K562 (cell line): Measurements from ENCODE around the gene PLCD1. TPM values are rescaled to one million over a fixed set of nuclear protein-coding genes. Genes with fewer than 3 reads are reported as not detected.

Experiments
- ATAC-seq: fragments of 200-7000 bp; cut with Tn5 transposase; 3 replicates; pipeline ENCODE4 v1.9.1; 2020; ENCODE audit warnings: moderate library complexity
- BruUV-seq: library from RNA; stranded (reverse); fragments of 400-500 nt; replicated peaks from 2 replicates; lab custom pipeline; 2021; lab: Mats Ljungman, UMichigan
- CTCF ChIA-PET: fragments of 300-600 bp; formaldehyde crosslinking; extraction: SDS; loops from one replicate; lab custom pipeline; 2021; ENCODE audit warnings: low intra/inter-chr PET ratio; lab: Yijun Ruan, JAX
- POLR2A ChIA-PET: fragments of 300-600, 350-650 bp; sonication (Branson Sonifier 250); formaldehyde crosslinking; extraction: SDS; loops from one replicate; lab custom pipeline; 2021; ENCODE audit warnings: antibody characterized with exemption, inconsistent platforms; lab: Yijun Ruan, JAX
- DNase-seq, 4 experiments: peaks; one replicate each; pipeline versions ENCODE4 v3.0.0 to v3.0.0-alpha.2; 2011 to 2018; ENCODE audit warnings: low spot score in 3 of 4, mixed read lengths in 3 of 4; ENCODE audit errors: extremely low read depth in 1 of 4
- FAIRE-seq: peaks from 2 replicates; lab custom pipeline; 2011; peaks lifted over from hg19 to GRCh38; lab: Jason Lieb, UNC
- H2AFZ ChIP-seq: 2 replicates; pipeline ENCODE4 v1.6.0; 2011; ENCODE audit warnings: low read depth, low read length, control low read depth, inconsistent platforms
- H3K27ac ChIP-seq: fragments of 200-600 bp; 3 replicates; pipeline ENCODE4 v1.8.0; 2011; ENCODE audit warnings: low read depth, mild to moderate bottlenecking, control low read depth, inconsistent platforms, low read length, moderate library complexity, mixed read lengths; ENCODE audit errors: extremely low read depth
- H3K27me3 ChIP-seq, 2 experiments: fragments of 300-600 bp in 1 of 2; 2 replicates in 1 of 2; 3 replicates in 1 of 2; pipeline versions ENCODE4 v1.6.0 to v1.8.0; 2011; ENCODE audit warnings: inconsistent platforms in 2 of 2, low read length in 2 of 2, mild to moderate bottlenecking in 1 of 2, mixed read lengths in 1 of 2, moderate library complexity in 1 of 2; ENCODE audit not compliant: control insufficient read depth in 2 of 2, insufficient read depth in 2 of 2
- H3K36me3 ChIP-seq: fragments of 300-600 bp; 3 replicates; pipeline ENCODE4 v1.8.0; 2011; ENCODE audit warnings: mild to moderate bottlenecking, low read length, inconsistent platforms; ENCODE audit not compliant: control insufficient read depth, insufficient read depth
- H3K4me1 ChIP-seq, 2 experiments: fragments of 200-600 bp in 1 of 2; replicated peaks in 1 of 2; 2 replicates in 1 of 2; 3 replicates in 1 of 2; pipeline versions ENCODE4 v1.5.1 to v1.8.0; 2011; ENCODE audit warnings: inconsistent platforms in 2 of 2, low read length in 2 of 2, mild to moderate bottlenecking in 1 of 2, mixed read lengths in 1 of 2, moderate library complexity in 1 of 2; ENCODE audit not compliant: control insufficient read depth in 2 of 2, insufficient read depth in 2 of 2
- H3K4me2 ChIP-seq: 2 replicates; pipeline ENCODE4 v1.6.1; 2011; ENCODE audit warnings: low read length, control low read depth, inconsistent platforms, mixed read lengths; ENCODE audit not compliant: insufficient read depth
- H3K4me3 ChIP-seq: fragments of 200-600 bp; sonication (generic), shearing (Covaris generic); 2 replicates; pipeline ENCODE4 v1.5.1; 2016; ENCODE audit warnings: control low read depth, inconsistent platforms
- H3K79me2 ChIP-seq: fragments of 200-600 bp; 3 replicates; pipeline ENCODE4 v1.8.0; 2011; ENCODE audit warnings: low read length, inconsistent platforms; ENCODE audit not compliant: control insufficient read depth, insufficient read depth
- H3K9ac ChIP-seq, 2 experiments: 2 replicates each; pipeline versions ENCODE4 v1.6.0 to v1.6.1; 2011; ENCODE audit warnings: low read depth in 2 of 2, low read length in 2 of 2, control low read depth in 1 of 2, inconsistent platforms in 1 of 2, mild to moderate bottlenecking in 1 of 2, mixed read lengths in 1 of 2; ENCODE audit not compliant: insufficient read depth in 1 of 2
- H3K9me1 ChIP-seq: one replicate; pipeline ENCODE4 v1.6.0; 2011; ENCODE audit warnings: inconsistent platforms, mild to moderate bottlenecking, low read length, moderate library complexity; ENCODE audit not compliant: control insufficient read depth, insufficient read depth
- H3K9me3 ChIP-seq: replicated peaks from 2 replicates; pipeline ENCODE4 v1.5.1; 2011; ENCODE audit warnings: low read depth, low read length, inconsistent platforms; ENCODE audit not compliant: control insufficient read depth, insufficient read depth
- H4K20me1 ChIP-seq: replicated peaks from 2 replicates; pipeline ENCODE4 v1.6.1; 2011; ENCODE audit warnings: low read length, inconsistent platforms, mixed read lengths; ENCODE audit not compliant: control insufficient read depth, insufficient read depth
- BCOR ChIP-seq: fragments of 450-650 bp; IDR thresholded peaks from 2 replicates; pipeline ENCODE4 v1.6.1; 2016
- BMI1 ChIP-seq: fragments of 150-350 bp; IDR thresholded peaks from 2 replicates; pipeline ENCODE4 v1.6.1; 2014; ENCODE audit warnings: low read length
- CBFA2T2 ChIP-seq: fragments of 450-650 bp; conservative IDR thresholded peaks from 2 replicates; pipeline ENCODE4 v1.6.1; 2017; ENCODE audit warnings: mild to moderate bottlenecking
- CBX8 ChIP-seq: fragments of 200-600 bp; sonication (generic); IDR thresholded peaks from 2 replicates; pipeline ENCODE4 v1.6.1; 2012; ENCODE audit warnings: borderline replicate concordance, mixed run types, low read depth, mild to moderate bottlenecking, moderate library complexity, mixed read lengths, low read length, control low read depth, inconsistent platforms; ENCODE audit not compliant: poor library complexity, severe bottlenecking; ENCODE audit errors: extremely low read depth
- DMBX1 ChIP-seq: fragments of 250-450 bp; sonication (Bioruptor Pico); IDR thresholded peaks from 2 replicates; pipeline ENCODE4 v1.8.0; 2022; ENCODE audit warnings: inconsistent platforms, mild to moderate bottlenecking, moderate library complexity, borderline replicate concordance
- E2F1 ChIP-seq: sonication (generic); formaldehyde crosslinking; IDR thresholded peaks from 2 replicates; pipeline ENCODE4 v1.8.1; 2023; ENCODE audit warnings: mild to moderate bottlenecking, missing genetic modification reagents, moderate library complexity
- ESRRB ChIP-seq: fragments of 250-450 bp; sonication (Bioruptor Pico); IDR thresholded peaks from 2 replicates; pipeline ENCODE4 v1.5.0; 2020; ENCODE audit warnings: mild to moderate bottlenecking, moderate library complexity, borderline replicate concordance
- MBD2 ChIP-seq: sonication (generic); IDR thresholded peaks from 2 replicates; pipeline ENCODE4 v1.6.1; 2016; ENCODE audit warnings: low read depth, borderline replicate concordance
- MCM2 ChIP-seq: fragments of 450-650 bp; IDR thresholded peaks from 2 replicates; pipeline ENCODE4 v1.6.1; 2017; ENCODE audit warnings: low read depth, mild to moderate bottlenecking
- NCOA4 ChIP-seq: fragments of 450-650 bp; IDR thresholded peaks from 2 replicates; pipeline ENCODE4 v1.6.1; 2018; ENCODE audit warnings: mild to moderate bottlenecking; ENCODE audit not compliant: partially characterized antibody
- NFE2L1 ChIP-seq: fragments of 450-650 bp; IDR thresholded peaks from 2 replicates; pipeline ENCODE4 v1.6.1; 2016; ENCODE audit warnings: missing genetic modification characterization, low read depth, mild to moderate bottlenecking, missing compliant biosample characterization, moderate library complexity, borderline replicate concordance
- PHF21A ChIP-seq: fragments of 450-650 bp; IDR thresholded peaks from 2 replicates; pipeline ENCODE4 v1.6.1; 2017; ENCODE audit warnings: low read depth, borderline replicate concordance
- RBBP5 ChIP-seq: fragments of 200-600 bp; sonication (generic); IDR thresholded peaks from 2 replicates; pipeline ENCODE4 v1.6.1; 2012; ENCODE audit warnings: borderline replicate concordance, mild to moderate bottlenecking, low read length, control low read depth, inconsistent platforms; ENCODE audit not compliant: insufficient read depth, poor library complexity, severe bottlenecking
- SRF ChIP-seq, 2 experiments: fragments of 250-450, 450-650 bp in 1 of 2; sonication (Bioruptor Pico) in 1 of 2; sonication (generic) in 1 of 2; formaldehyde crosslinking; IDR thresholded peaks; 2 replicates each; pipeline versions ENCODE4 v1.5.0 to v1.5.1; 2020 to 2022; ENCODE audit warnings: mild to moderate bottlenecking in 1 of 2, missing genetic modification reagents in 1 of 2
- ZFP30 ChIP-seq: fragments of 250-450 bp; sonication (Bioruptor Pico); IDR thresholded peaks from 2 replicates; pipeline ENCODE4 v1.8.0; 2022; ENCODE audit warnings: moderate library complexity, mild to moderate bottlenecking, inconsistent platforms, borderline replicate concordance
- ZNF165 ChIP-seq: fragments of 250-450 bp; sonication (Bioruptor Pico); IDR thresholded peaks from 2 replicates; pipeline ENCODE4 v1.4.0; 2020; ENCODE audit warnings: borderline replicate concordance
- ZNF444 ChIP-seq: fragments of 250-450 bp; sonication (Bioruptor Pico); IDR thresholded peaks from 2 replicates; pipeline ENCODE4 v1.4.0; 2020; ENCODE audit warnings: mild to moderate bottlenecking, moderate library complexity
- ZNF511 ChIP-seq: sonication (generic); formaldehyde crosslinking; IDR thresholded peaks from 2 replicates; pipeline ENCODE4 v1.8.0; 2022; ENCODE audit warnings: mild to moderate bottlenecking, missing genetic modification reagents
- ZNF589 ChIP-seq: fragments of 200-800 bp; sonication (Bioruptor generic); IDR thresholded peaks from 2 replicates; pipeline ENCODE4 v1.6.1; 2016; ENCODE audit warnings: low read depth, missing genetic modification characterization, missing compliant biosample characterization
- ZSCAN32 ChIP-seq: fragments of 450-650 bp; formaldehyde crosslinking; IDR thresholded peaks from 2 replicates; pipeline ENCODE4 v1.4.0; 2020; ENCODE audit warnings: mild to moderate bottlenecking, moderate library complexity
- WGBS: fragments of 100-300 bp; shearing (Covaris generic); methylation state at CpG from one replicate; pipeline ENCODE4 v1.1.6; 2016; ENCODE audit warnings: low coverage, mixed read lengths; ENCODE audit not compliant: insufficient coverage; ENCODE audit errors: missing lambda C conversion rate; 5-methylcytosine and 5-hydroxymethylcytosine counted together
- in situ Hi-C: fragments of 300-500 bp; cut with MboI; formaldehyde crosslinking; loops from 4 replicates; pipeline ENCODE4 v1.15.0; 2018; ENCODE audit warnings: inconsistent platforms, mixed read lengths
- intact Hi-C: fragments of 100-400 bp; cut with micrococcal nuclease; formaldehyde crosslinking; loops from 2 replicates; pipeline ENCODE4 v1.14.2; 2022
- polyA plus RNA-seq, 8 experiments: library from polyadenylated mRNA; depleted of rRNA in 4 of 8; stranded (reverse) in 5 of 8; unstranded in 3 of 8; fragments of >200 nt; fragmentation: Nextera tagmentation in 2 of 8; fragmentation: Illumina TruSeq in 1 of 8; extraction: Ambion mirVana in 2 of 8; extraction: Trizol in 1 of 8; gene quantifications; 2 replicates each; pipeline versions ENCODE4 v1.2.1 to v1.2.3, GENCODE V29; 2011 to 2014; ENCODE audit warnings: inconsistent platforms in 1 of 8, missing spikeins in 1 of 8
- total RNA-seq, 7 experiments: library from RNA; depleted of rRNA in 6 of 7; stranded (reverse); fragments of >200 nt in 6 of 7; fragmentation: Illumina TruSeq in 2 of 7; extraction: Trizol in 2 of 7; gene quantifications; 2 replicates each; pipeline versions ENCODE4 v1.2.1 to v1.2.3, GENCODE V29; 2011 to 2021; ENCODE audit warnings: low replicate concordance in 1 of 7

The PLCD1 gene
- total and polyA plus RNA-seq, 9 of the 15 experiments (the other 6 are each of a cell fraction or from before 2014, with no cell fraction given): 5.4 to 209 (median 116) TPM

- no peaks in the 10 kb centered on the region for H3K27me3 ChIP-seq
- H3K9me3 ChIP-seq: no peaks in the 10 kb centered on the region
- no TSS peak for BruUV-seq
- H3K9me1 ChIP-seq: peaks cover 5% of the 10 kb centered on the region
- POLR2A ChIA-PET: interaction anchor here (0.6 to 1.4 kb wide), 6 partner anchors 11 to 552 kb away, joined by 3 to 7 read pairs (median 6); no protein-coding TSS in a partner anchor
- H3K4me2 ChIP-seq: peak overlapping the region; percentile 86
- no peak overlapping the region for H3K4me3 ChIP-seq
- WGBS: 75% methylated on average over 10 of the region's 10 CpGs
- CTCF ChIA-PET: interaction anchor here (2.4 kb wide), 1 partner anchor 21 kb away, joined by 16 read pairs; no protein-coding TSS in a partner anchor
- in situ Hi-C loops (no loop called here), intact Hi-C loops (no loop called here)
- H3K79me2 ChIP-seq: peaks cover 22% of the 10 kb centered on the region
- DNase-seq (no peak), ATAC-seq (no peak), FAIRE-seq (no peak)
- peak overlapping the region; percentile 66 to 91; a peak in 2 of 4 replicates for H3K9ac ChIP-seq
- H4K20me1 ChIP-seq: no peaks in the 10 kb centered on the region
- H2AFZ ChIP-seq: peak overlapping the region; percentile 71; the same call in 1 of the 2 replicates
- H3K4me1 ChIP-seq: peaks cover 59 to 65% of the 10 kb centered on the region in 2 experiments
- peak overlapping the region; percentile 93; the same call in 2 of the 3 replicates for H3K27ac ChIP-seq
- H3K36me3 ChIP-seq: peaks cover 44% of the 10 kb centered on the region
- TF ChIP-seq NFE2L1 (tag) (no peak), ZNF511 (CRISPR knock-in tag) (no peak), CBX8 (no peak), NCOA4 (no peak), MBD2 (no peak), ZNF444 (CRISPR knock-in tag) (no peak), CBFA2T2 (no peak), DMBX1 (no peak), ESRRB (CRISPR knock-in tag) (no peak), ZSCAN32 (CRISPR knock-in tag) (no peak), SRF (CRISPR knock-in tag; IDR thresholded peaks at IDR 0.05) (no peak), E2F1 (no peak), ZFP30 (CRISPR knock-in tag) (0 out of 2 replicates have a peak, but pooled peaks have one; percentile 6), BCOR (no peak), PHF21A (no peak), BMI1 (no peak), MCM2 (no peak), RBBP5 (peak; percentile 36), ZNF589 (CRISPR knock-in tag) (no peak), ZNF165 (CRISPR knock-in tag) (no peak)
These were observed 33.5 kb downstream of the PLCD1 start for GRCh38 chr3:37995652-37996641.
